Endodermal cell (in vitro differentiated cells): ENCODE results near the gene ARFRP1. TPM values are rescaled to one million over a fixed set of nuclear protein-coding genes. Genes with fewer than 3 reads are reported as not detected.

ENCODE experiments used
- DNase-seq: peaks from one replicate; pipeline ENCODE4 v3.0.0-alpha.2; 2017
- H3K27ac ChIP-seq: 2 replicates; pipeline ENCODE4 v1.5.1; 2013; ENCODE audit warnings: mild to moderate bottlenecking, low read depth, low read length, moderate library complexity
- H3K27me3 ChIP-seq: 2 replicates; pipeline ENCODE4 v1.6.1; 2013; ENCODE audit warnings: mild to moderate bottlenecking, low read length, moderate library complexity; ENCODE audit not compliant: insufficient read depth, control insufficient read depth, poor library complexity, severe bottlenecking
- H3K36me3 ChIP-seq: 2 replicates; pipeline ENCODE4 v1.7.0; 2013; ENCODE audit warnings: mild to moderate bottlenecking, low read length, moderate library complexity; ENCODE audit not compliant: control insufficient read depth, insufficient read depth
- H3K4me1 ChIP-seq: one replicate; pipeline ENCODE4 v1.7.0; 2013; ENCODE audit warnings: low read length; ENCODE audit not compliant: control insufficient read depth, insufficient read depth
- H3K4me3 ChIP-seq: 2 replicates; pipeline ENCODE4 v1.5.1; 2013; ENCODE audit warnings: mild to moderate bottlenecking, low read length, moderate library complexity
- H3K9ac ChIP-seq: 2 replicates; pipeline ENCODE4 v1.6.1; 2013; ENCODE audit warnings: mild to moderate bottlenecking, low read length, moderate library complexity; ENCODE audit not compliant: poor library complexity, severe bottlenecking; ENCODE audit errors: extremely low read depth
- H3K9me3 ChIP-seq: 2 replicates; pipeline ENCODE4 v1.6.1; 2013; ENCODE audit warnings: mild to moderate bottlenecking, low read length, moderate library complexity; ENCODE audit not compliant: control insufficient read depth
- H3K27ac Mint-ChIP-seq: 2 replicates; pipeline ENCODE4 v1.8.0; 2020; ENCODE audit warnings: mixed read lengths
- H3K27me3 Mint-ChIP-seq: 2 replicates; pipeline ENCODE4 v1.8.0; 2021; ENCODE audit warnings: mild to moderate bottlenecking, mixed read lengths; ENCODE audit not compliant: insufficient read depth
- H3K36me3 Mint-ChIP-seq: 2 replicates; pipeline ENCODE4 v1.8.0; 2020; ENCODE audit warnings: low read depth, mixed read lengths
- H3K4me1 Mint-ChIP-seq: 2 replicates; pipeline ENCODE4 v1.8.0; 2020; ENCODE audit warnings: mixed read lengths
- H3K4me3 Mint-ChIP-seq: 2 replicates; pipeline ENCODE4 v1.8.0; 2020; ENCODE audit warnings: mild to moderate bottlenecking, moderate library complexity, mixed read lengths
- H3K9me3 Mint-ChIP-seq: 2 replicates; pipeline ENCODE4 v1.8.0; 2020; ENCODE audit warnings: mild to moderate bottlenecking, mixed read lengths
- WGBS, 2 experiments: methylation state at CpG; one replicate each; pipeline versions ENCODE4 v1.1.5 to v1.1.7; 2013; ENCODE audit warnings: missing lambda C conversion rate in 2 of 2, mixed read lengths in 1 of 2; ENCODE audit not compliant: insufficient coverage in 1 of 2, insufficient read length in 1 of 2; 5-methylcytosine and 5-hydroxymethylcytosine counted together
- total RNA-seq, 2 donors: library from RNA; stranded (reverse); fragmentation: NEBNext Ultra II Directional in 1 of 2; extraction: Animal tissue kit (Norgen Biotek cat#: 25700) in 1 of 2; gene quantifications; 2 replicates in 1 of 2; 3 replicates in 1 of 2; pipeline ENCODE4 v1.2.1, GENCODE V29; 2021
- TF ChIP-seq, protein P1 (sequence below): fragments of 200-600 bp; sonication (generic); conservative IDR thresholded peaks from 2 replicates; pipeline ENCODE4 v1.5.0; 2021; ENCODE audit warnings: antibody characterized with exemption, mild to moderate bottlenecking

ARFRP1 gene
- total RNA-seq, 2 donors from 2014 or later, result 41.6 to 46.2 TPM

DNA sequence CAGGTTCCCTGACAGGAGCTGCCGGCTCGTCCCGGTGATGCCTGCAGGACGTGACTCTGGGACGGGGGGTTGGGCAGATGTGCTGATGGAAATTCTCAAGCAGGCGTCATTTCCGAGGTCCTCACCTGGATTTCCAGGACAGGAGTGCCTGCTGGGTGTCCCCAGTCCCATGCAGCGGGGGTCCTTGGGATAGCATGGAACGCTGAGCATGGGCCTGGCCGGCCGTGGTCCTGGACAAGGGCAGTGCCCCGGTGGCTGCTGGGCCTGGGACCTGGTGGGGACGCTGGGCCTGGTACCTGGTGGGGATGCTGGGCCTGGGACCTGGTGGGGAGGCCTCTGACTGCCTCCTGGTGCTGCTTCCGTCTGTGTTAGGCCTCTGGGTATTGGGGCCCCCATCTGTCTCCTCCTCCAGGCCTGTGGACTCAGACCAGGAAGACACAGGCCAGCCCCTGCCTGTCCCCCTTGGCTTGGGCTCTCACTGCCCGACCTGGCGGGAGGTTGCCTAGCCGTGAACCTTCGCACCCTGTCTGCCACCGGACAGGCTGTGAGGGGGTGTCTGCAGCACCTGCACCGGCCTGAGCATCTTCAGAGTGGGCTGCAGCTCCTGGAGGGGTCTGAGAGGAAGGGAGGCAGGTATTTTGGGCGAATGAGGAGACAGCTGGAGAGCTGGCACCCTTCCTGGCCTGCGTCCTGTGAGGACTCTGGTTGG is 43.5 kb downstream of the ARFRP1 start:
- Histone ChIP-seq H3K4me1 (no peaks in the 10 kb centered on the region), H3K36me3 (peaks cover 31% of the 10 kb centered on the region), H3K27ac (no peak overlapping the region), H3K4me3 (no peak overlapping the region), H3K9me3 (no peaks in the 10 kb centered on the region), H3K9ac (no peak overlapping the region), H3K27me3 (no peaks in the 10 kb centered on the region)
- TF ChIP-seq, protein P1, sequence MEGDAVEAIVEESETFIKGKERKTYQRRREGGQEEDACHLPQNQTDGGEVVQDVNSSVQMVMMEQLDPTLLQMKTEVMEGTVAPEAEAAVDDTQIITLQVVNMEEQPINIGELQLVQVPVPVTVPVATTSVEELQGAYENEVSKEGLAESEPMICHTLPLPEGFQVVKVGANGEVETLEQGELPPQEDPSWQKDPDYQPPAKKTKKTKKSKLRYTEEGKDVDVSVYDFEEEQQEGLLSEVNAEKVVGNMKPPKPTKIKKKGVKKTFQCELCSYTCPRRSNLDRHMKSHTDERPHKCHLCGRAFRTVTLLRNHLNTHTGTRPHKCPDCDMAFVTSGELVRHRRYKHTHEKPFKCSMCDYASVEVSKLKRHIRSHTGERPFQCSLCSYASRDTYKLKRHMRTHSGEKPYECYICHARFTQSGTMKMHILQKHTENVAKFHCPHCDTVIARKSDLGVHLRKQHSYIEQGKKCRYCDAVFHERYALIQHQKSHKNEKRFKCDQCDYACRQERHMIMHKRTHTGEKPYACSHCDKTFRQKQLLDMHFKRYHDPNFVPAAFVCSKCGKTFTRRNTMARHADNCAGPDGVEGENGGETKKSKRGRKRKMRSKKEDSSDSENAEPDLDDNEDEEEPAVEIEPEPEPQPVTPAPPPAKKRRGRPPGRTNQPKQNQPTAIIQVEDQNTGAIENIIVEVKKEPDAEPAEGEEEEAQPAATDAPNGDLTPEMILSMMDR, result no peak
- DNase-seq, result no peak
- Mint-ChIP-seq H3K4me1 (peaks cover 2% of the 10 kb centered on the region), H3K9me3 (no peaks in the 10 kb centered on the region), H3K27ac (no peak overlapping the region), H3K36me3 (peaks cover 36% of the 10 kb centered on the region), H3K27me3 (no peaks in the 10 kb centered on the region), H3K4me3 (no peak overlapping the region)
- 90 to 97% methylated on average over 16 to 22 of the region's 22 CpGs for WGBS, 2 experiments

DNA sequence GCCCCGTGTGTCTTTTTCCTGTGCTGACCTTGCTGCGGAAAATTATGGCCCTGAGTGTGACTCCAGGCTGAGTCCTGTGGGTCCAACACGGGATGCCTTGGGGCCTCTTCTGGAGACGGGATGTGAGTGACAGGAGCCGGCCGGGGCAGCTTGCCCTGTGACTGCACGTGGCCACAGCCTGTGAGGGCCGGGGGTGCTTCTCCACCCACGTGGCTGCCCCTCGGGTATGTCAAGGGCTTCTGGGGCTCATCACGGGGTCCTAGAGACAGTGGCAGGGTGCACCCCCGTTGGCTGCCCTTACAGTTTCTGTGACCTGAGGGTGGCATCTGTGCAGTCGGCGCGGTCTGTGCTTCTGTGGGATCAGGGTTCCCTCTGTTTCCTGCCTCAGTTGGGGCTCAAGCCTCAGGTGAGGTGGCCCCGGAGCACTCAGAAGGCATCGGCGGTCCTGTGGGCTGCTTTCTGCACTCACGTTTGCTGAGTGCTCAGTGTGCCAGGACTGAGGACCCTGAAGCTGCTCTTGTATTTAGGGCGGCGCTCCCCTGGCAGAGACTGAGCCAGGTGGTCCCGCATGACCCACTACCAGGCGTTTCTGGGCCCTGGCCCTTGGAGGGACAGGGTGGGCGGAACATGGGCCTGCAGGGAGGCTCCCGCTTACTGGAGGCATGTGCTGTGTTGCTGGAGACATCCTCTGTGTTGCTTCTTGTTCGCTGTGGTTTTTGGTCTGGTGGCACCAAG is 44.3 kb downstream of the ARFRP1 start:
- no peak for DNase-seq
- no peak overlapping the region for H3K9ac ChIP-seq
- H3K4me1 Mint-ChIP-seq, result peaks cover 4% of the 10 kb centered on the region

DNA sequence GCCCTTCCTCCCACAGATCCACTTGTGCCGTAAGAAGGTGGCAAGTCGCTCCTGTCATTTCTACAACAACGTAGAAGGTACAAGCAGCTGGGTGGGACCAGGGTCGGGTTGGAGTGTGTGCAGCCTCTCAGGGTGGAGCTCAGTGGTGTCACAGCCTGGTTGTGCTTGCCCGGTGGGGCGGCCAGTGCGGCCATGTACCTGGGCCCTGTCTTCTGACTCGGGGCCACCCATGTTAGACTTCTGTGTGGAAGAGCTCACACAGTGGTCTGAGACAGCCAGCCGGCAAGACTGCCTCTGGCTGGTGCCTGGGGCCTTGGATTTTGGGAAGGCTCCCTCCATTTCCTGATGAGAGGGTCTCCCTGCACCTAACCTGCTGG is 45.0 kb downstream of the ARFRP1 start:
- H3K27ac ChIP-seq, result no peak overlapping the region
- WGBS, 2 experiments, result 90 to 93% methylated on average over 9 of the region's 9 CpGs
- H3K36me3 Mint-ChIP-seq, result peaks cover 24% of the 10 kb centered on the region
- no peaks in the 10 kb centered on the region for H3K27me3 Mint-ChIP-seq
- TF ChIP-seq, protein P1, result no peak
- H3K9ac ChIP-seq, result no peak overlapping the region
- peaks cover 4% of the 10 kb centered on the region for H3K4me1 ChIP-seq
- H3K4me3 ChIP-seq, result no peak overlapping the region
- H3K27ac Mint-ChIP-seq, result no peak overlapping the region
- H3K9me3 ChIP-seq, result no peaks in the 10 kb centered on the region
- no peaks in the 10 kb centered on the region for H3K27me3 ChIP-seq
- no peaks in the 10 kb centered on the region for H3K9me3 Mint-ChIP-seq
- H3K4me1 Mint-ChIP-seq, result peaks cover 4% of the 10 kb centered on the region
- peaks cover 27% of the 10 kb centered on the region for H3K36me3 ChIP-seq
- no peak for DNase-seq
- H3K4me3 Mint-ChIP-seq, result no peak overlapping the region

More for the DNA sequence above, 44.3 kb downstream of the ARFRP1 start:
- Mint-ChIP-seq H3K4me3 (no peak overlapping the region), H3K27me3 (no peaks in the 10 kb centered on the region), H3K27ac (no peak overlapping the region), H3K36me3 (peaks cover 30% of the 10 kb centered on the region), H3K9me3 (no peaks in the 10 kb centered on the region)
- 94 to 95% methylated on average over 16 to 26 of the region's 26 CpGs for WGBS, 2 experiments
- TF ChIP-seq, protein P1, result no peak
- Histone ChIP-seq H3K27ac (no peak overlapping the region), H3K4me3 (no peak overlapping the region), H3K36me3 (peaks cover 31% of the 10 kb centered on the region), H3K4me1 (peaks cover 4% of the 10 kb centered on the region), H3K9me3 (no peaks in the 10 kb centered on the region), H3K27me3 (no peaks in the 10 kb centered on the region)
